K562 (cell line): ENCODE results near the gene PRSS8. TPM values are rescaled to one million over a fixed set of nuclear protein-coding genes. Genes with fewer than 3 reads are reported as not detected.

Source experiments
- CBFB ChIP-seq: sonication (generic); formaldehyde crosslinking; IDR thresholded peaks from 2 replicates; pipeline ENCODE4 v1.4.0; 2020; ENCODE audit warnings: mild to moderate bottlenecking, missing genetic modification reagents
- CBX5 ChIP-seq: IDR thresholded peaks from 2 replicates; pipeline ENCODE4 v1.6.1; 2014; ENCODE audit warnings: low read depth, borderline replicate concordance
- FUS ChIP-seq: fragments of 200-400 bp; formaldehyde crosslinking; optimal IDR thresholded peaks from 2 replicates; pipeline ENCODE3; 2017; ENCODE audit warnings: low read depth, low read length
- IFI16 ChIP-seq: fragments of 250-450 bp; sonication (Bioruptor Pico); IDR thresholded peaks from 2 replicates; pipeline ENCODE4 v2.1.2; 2022; ENCODE audit warnings: mild to moderate bottlenecking, inconsistent platforms
- KDM1A ChIP-seq, 2 experiments: fragments of 450-650 bp; IDR thresholded peaks; 2 replicates each; pipeline ENCODE4 v1.6.1; 2016; ENCODE audit warnings: mild to moderate bottlenecking in 2 of 2
- NBN ChIP-seq: fragments of 450-650 bp; IDR thresholded peaks from 2 replicates; pipeline ENCODE4 v1.6.1; 2016; ENCODE audit warnings: low read depth, mild to moderate bottlenecking
- NCOA2 ChIP-seq, 2 experiments: fragments of 450-650 bp; IDR thresholded peaks; 2 replicates each; pipeline ENCODE4 v1.6.1; 2018; ENCODE audit warnings: mild to moderate bottlenecking in 2 of 2, moderate library complexity in 1 of 2; ENCODE audit not compliant: partially characterized antibody in 2 of 2
- NR2F6 ChIP-seq: fragments of 450-650 bp; formaldehyde crosslinking; IDR thresholded peaks from 2 replicates; pipeline ENCODE4 v1.4.0; 2020; ENCODE audit warnings: mild to moderate bottlenecking
- NRF1 ChIP-seq, 2 experiments: fragments of 450-650 bp; IDR thresholded peaks in 1 of 2; conservative IDR thresholded peaks in 1 of 2; 2 replicates each; pipeline ENCODE4 v1.6.1; 2014; ENCODE audit warnings: mild to moderate bottlenecking in 2 of 2
- SP2 ChIP-seq: IDR thresholded peaks from 2 replicates; pipeline ENCODE4 v1.6.1; 2011; ENCODE audit warnings: mild to moderate bottlenecking, low read depth, low read length, moderate library complexity; ENCODE audit not compliant: poor library complexity, severe bottlenecking; ENCODE audit errors: extremely low read depth
- TRIM28 ChIP-seq: fragments of 450-650 bp; IDR thresholded peaks from 2 replicates; pipeline ENCODE4 v1.6.1; 2017
- ZNF184 ChIP-seq: sonication (generic); formaldehyde crosslinking; IDR thresholded peaks from 2 replicates; pipeline ENCODE4 v1.5.0; 2020; ENCODE audit warnings: missing genetic modification reagents
- polyA plus RNA-seq, 8 experiments: library from polyadenylated mRNA; depleted of rRNA in 4 of 8; stranded (reverse) in 5 of 8; unstranded in 3 of 8; fragments of >200 nt; fragmentation: Nextera tagmentation in 2 of 8; fragmentation: Illumina TruSeq in 1 of 8; extraction: Ambion mirVana in 2 of 8; extraction: Trizol in 1 of 8; gene quantifications; 2 replicates each; pipeline versions ENCODE4 v1.2.1 to v1.2.3, GENCODE V29; 2011 to 2014; ENCODE audit warnings: inconsistent platforms in 1 of 8, missing spikeins in 1 of 8
- total RNA-seq, 7 experiments: library from RNA; depleted of rRNA in 6 of 7; stranded (reverse); fragments of >200 nt in 6 of 7; fragmentation: Illumina TruSeq in 2 of 7; extraction: Trizol in 2 of 7; gene quantifications; 2 replicates each; pipeline versions ENCODE4 v1.2.1 to v1.2.3, GENCODE V29; 2011 to 2021; ENCODE audit warnings: low replicate concordance in 1 of 7
- TF ChIP-seq, protein P1 (sequence below): sonication (generic); formaldehyde crosslinking; IDR thresholded peaks from 2 replicates; pipeline ENCODE4 v1.8.0; 2022; ENCODE audit warnings: mild to moderate bottlenecking, missing genetic modification reagents
- TF ChIP-seq, protein P2 (sequence below): sonication (generic); formaldehyde crosslinking; IDR thresholded peaks from 2 replicates; pipeline ENCODE4 v1.9.0; 2022; ENCODE audit warnings: mild to moderate bottlenecking, missing genetic modification reagents
- TF ChIP-seq, protein P3 (sequence below): fragments of 450-650 bp; IDR thresholded peaks from 2 replicates; pipeline ENCODE4 v1.6.1; 2016; ENCODE audit warnings: mild to moderate bottlenecking
- TF ChIP-seq, protein P4 (sequence below): fragments of 450-650 bp; formaldehyde crosslinking; IDR thresholded peaks from 2 replicates; pipeline ENCODE4 v1.4.0; 2020; ENCODE audit warnings: mild to moderate bottlenecking
- TF ChIP-seq, protein P5 (sequence below): fragments of 250-450 bp; sonication (Bioruptor Pico); IDR thresholded peaks from 2 replicates; pipeline ENCODE4 v1.4.0; 2020; ENCODE audit warnings: mild to moderate bottlenecking, moderate library complexity, borderline replicate concordance

PRSS8 gene
- total and polyA plus RNA-seq, 9 of the 15 experiments (the other 6 are each of a cell fraction or from before 2014, with no cell fraction given): 0.25 to 3.9 (median 1.3) TPM; not detected in 1

DNA sequence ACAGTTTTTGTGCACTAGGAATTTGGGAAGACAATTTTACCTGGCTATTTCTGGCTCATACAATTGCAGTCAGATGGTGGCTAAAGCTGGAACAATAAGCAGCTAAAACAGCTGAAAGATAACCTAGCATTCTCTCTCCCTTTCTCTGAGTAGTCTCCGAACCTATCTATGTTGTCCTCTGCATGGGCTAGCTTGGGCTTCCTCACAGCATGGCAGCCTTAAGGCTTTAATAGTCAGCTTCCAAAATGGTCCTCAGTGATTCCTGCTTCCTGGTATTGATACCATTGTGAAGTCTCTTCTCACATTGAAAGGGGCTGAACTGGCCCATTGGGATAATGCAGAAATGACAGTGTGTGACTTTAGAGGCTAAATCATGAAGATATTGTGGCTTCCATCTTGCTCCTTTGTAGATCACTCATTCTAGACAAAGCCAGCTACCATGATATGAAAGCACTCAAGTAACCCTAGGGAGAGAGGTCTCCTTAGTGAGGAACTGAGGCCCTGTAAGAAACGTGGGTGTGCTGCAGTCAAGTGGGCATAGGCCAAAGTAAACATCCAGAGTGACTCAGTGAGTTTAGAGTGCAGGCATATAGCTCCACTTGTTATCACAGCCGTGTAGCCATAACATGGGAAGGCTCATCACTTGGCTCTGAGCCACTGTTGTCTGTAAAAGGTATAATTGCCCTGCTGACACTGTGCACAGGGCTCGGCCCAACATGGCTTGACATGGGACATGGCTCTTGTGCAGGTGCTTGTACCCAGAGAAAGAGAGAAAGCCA, 35.5 kb downstream of the PRSS8 start (continued):
- TF ChIP-seq, protein P1, sequence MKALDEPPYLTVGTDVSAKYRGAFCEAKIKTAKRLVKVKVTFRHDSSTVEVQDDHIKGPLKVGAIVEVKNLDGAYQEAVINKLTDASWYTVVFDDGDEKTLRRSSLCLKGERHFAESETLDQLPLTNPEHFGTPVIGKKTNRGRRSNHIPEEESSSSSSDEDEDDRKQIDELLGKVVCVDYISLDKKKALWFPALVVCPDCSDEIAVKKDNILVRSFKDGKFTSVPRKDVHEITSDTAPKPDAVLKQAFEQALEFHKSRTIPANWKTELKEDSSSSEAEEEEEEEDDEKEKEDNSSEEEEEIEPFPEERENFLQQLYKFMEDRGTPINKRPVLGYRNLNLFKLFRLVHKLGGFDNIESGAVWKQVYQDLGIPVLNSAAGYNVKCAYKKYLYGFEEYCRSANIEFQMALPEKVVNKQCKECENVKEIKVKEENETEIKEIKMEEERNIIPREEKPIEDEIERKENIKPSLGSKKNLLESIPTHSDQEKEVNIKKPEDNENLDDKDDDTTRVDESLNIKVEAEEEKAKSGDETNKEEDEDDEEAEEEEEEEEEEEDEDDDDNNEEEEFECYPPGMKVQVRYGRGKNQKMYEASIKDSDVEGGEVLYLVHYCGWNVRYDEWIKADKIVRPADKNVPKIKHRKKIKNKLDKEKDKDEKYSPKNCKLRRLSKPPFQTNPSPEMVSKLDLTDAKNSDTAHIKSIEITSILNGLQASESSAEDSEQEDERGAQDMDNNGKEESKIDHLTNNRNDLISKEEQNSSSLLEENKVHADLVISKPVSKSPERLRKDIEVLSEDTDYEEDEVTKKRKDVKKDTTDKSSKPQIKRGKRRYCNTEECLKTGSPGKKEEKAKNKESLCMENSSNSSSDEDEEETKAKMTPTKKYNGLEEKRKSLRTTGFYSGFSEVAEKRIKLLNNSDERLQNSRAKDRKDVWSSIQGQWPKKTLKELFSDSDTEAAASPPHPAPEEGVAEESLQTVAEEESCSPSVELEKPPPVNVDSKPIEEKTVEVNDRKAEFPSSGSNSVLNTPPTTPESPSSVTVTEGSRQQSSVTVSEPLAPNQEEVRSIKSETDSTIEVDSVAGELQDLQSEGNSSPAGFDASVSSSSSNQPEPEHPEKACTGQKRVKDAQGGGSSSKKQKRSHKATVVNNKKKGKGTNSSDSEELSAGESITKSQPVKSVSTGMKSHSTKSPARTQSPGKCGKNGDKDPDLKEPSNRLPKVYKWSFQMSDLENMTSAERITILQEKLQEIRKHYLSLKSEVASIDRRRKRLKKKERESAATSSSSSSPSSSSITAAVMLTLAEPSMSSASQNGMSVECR: no peak
- TF ChIP-seq, protein P2, sequence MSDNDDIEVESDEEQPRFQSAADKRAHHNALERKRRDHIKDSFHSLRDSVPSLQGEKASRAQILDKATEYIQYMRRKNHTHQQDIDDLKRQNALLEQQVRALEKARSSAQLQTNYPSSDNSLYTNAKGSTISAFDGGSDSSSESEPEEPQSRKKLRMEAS (CRISPR knock-in tag): no peak
- TF ChIP-seq FUS: no peak
- TF ChIP-seq TRIM28: no peak
- TF ChIP-seq, protein P3, sequence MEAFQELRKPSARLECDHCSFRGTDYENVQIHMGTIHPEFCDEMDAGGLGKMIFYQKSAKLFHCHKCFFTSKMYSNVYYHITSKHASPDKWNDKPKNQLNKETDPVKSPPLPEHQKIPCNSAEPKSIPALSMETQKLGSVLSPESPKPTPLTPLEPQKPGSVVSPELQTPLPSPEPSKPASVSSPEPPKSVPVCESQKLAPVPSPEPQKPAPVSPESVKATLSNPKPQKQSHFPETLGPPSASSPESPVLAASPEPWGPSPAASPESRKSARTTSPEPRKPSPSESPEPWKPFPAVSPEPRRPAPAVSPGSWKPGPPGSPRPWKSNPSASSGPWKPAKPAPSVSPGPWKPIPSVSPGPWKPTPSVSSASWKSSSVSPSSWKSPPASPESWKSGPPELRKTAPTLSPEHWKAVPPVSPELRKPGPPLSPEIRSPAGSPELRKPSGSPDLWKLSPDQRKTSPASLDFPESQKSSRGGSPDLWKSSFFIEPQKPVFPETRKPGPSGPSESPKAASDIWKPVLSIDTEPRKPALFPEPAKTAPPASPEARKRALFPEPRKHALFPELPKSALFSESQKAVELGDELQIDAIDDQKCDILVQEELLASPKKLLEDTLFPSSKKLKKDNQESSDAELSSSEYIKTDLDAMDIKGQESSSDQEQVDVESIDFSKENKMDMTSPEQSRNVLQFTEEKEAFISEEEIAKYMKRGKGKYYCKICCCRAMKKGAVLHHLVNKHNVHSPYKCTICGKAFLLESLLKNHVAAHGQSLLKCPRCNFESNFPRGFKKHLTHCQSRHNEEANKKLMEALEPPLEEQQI: no peak
- no peak for TF ChIP-seq ZNF184 (CRISPR knock-in tag)
- TF ChIP-seq, protein P4, sequence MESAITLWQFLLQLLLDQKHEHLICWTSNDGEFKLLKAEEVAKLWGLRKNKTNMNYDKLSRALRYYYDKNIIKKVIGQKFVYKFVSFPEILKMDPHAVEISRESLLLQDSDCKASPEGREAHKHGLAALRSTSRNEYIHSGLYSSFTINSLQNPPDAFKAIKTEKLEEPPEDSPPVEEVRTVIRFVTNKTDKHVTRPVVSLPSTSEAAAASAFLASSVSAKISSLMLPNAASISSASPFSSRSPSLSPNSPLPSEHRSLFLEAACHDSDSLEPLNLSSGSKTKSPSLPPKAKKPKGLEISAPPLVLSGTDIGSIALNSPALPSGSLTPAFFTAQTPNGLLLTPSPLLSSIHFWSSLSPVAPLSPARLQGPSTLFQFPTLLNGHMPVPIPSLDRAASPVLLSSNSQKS (CRISPR knock-in tag): no peak
- TF ChIP-seq CBFB: no peak
- TF ChIP-seq, protein P5, sequence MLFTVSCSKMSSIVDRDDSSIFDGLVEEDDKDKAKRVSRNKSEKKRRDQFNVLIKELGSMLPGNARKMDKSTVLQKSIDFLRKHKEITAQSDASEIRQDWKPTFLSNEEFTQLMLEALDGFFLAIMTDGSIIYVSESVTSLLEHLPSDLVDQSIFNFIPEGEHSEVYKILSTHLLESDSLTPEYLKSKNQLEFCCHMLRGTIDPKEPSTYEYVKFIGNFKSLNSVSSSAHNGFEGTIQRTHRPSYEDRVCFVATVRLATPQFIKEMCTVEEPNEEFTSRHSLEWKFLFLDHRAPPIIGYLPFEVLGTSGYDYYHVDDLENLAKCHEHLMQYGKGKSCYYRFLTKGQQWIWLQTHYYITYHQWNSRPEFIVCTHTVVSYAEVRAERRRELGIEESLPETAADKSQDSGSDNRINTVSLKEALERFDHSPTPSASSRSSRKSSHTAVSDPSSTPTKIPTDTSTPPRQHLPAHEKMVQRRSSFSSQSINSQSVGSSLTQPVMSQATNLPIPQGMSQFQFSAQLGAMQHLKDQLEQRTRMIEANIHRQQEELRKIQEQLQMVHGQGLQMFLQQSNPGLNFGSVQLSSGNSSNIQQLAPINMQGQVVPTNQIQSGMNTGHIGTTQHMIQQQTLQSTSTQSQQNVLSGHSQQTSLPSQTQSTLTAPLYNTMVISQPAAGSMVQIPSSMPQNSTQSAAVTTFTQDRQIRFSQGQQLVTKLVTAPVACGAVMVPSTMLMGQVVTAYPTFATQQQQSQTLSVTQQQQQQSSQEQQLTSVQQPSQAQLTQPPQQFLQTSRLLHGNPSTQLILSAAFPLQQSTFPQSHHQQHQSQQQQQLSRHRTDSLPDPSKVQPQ (CRISPR knock-in tag): no peak
- no peak for TF ChIP-seq SP2
- TF ChIP-seq CBX5: no peak
- TF ChIP-seq KDM1A (IDR thresholded peaks at IDR 0.05): peak in 1 of 2 experiments; percentile 49; a peak in 1 of 4 replicates
- no peak for TF ChIP-seq NRF1 (conservative IDR thresholded peaks at IDR 0.05 in 1 of 2, IDR thresholded peaks at IDR 0.05 in 1 of 2)
- no peak for TF ChIP-seq IFI16 (CRISPR knock-in tag)
- TF ChIP-seq NCOA2 (IDR thresholded peaks at IDR 0.05; ENCODE audit: partially characterized antibody in 2 of 2): no peak
- no peak for TF ChIP-seq NBN
- TF ChIP-seq NR2F6 (CRISPR knock-in tag): no peak
